ENCODE data around the gene HIPK1.

DNA sequence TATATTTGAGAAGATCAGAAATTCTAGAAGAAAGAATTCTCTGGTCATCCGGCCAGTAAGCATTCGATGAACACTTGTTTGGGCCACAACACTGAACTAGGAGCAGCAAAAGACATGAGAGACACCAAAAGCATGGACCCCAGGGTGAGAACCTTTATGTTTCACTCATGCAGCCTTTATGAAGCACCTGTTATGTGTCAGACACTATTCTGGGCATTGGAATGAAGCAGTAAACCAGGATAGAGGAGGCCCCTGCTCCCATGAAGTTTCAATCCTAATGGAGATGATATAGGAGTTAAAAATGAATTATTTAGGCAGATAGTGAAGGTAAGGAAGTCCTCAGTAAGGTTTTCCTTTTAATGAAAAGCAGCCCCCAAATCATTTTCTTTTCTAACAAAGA is 93.8 kb downstream of the HIPK1 start:
- no peak for TF ChIP-seq YY1 (IDR thresholded peaks at IDR 0.05; ENCODE audit: insufficient read depth, insufficient read length)
- no peak for TF ChIP-seq SUZ12 (IDR thresholded peaks at IDR 0.05; ENCODE audit: extremely low read depth, insufficient read depth, insufficient read length)
